DOHH2 (cell line): Measurements from ENCODE around the gene SAT1.

Source experiments
- H3F3A ChIP-seq: fragments of 200-600 bp; sonication (generic), shearing (Covaris generic); 2 replicates; pipeline ENCODE4 v1.6.0; 2016; ENCODE audit warnings: antibody characterized with exemption, mild to moderate bottlenecking; ENCODE audit not compliant: control insufficient read depth, insufficient read depth
- H3K27ac ChIP-seq: fragments of 200-600 bp; sonication (generic); 2 replicates; pipeline ENCODE4 v1.5.1; 2014; ENCODE audit warnings: low read depth, mild to moderate bottlenecking, low read length, moderate library complexity
- H3K27me3 ChIP-seq: fragments of 200-600 bp; sonication (generic); 2 replicates; pipeline ENCODE4 v1.6.1; 2014; ENCODE audit warnings: mild to moderate bottlenecking, low read length, mixed read lengths; ENCODE audit not compliant: control insufficient read depth
- H3K36me3 ChIP-seq: fragments of 200-600 bp; sonication (generic); 2 replicates; pipeline ENCODE4 v1.6.1; 2014; ENCODE audit warnings: mild to moderate bottlenecking, low read length, moderate library complexity, mixed read lengths; ENCODE audit not compliant: control insufficient read depth
- H3K4me1 ChIP-seq: fragments of 200-600 bp; sonication (generic); 2 replicates; pipeline ENCODE4 v1.6.1; 2014; ENCODE audit warnings: mild to moderate bottlenecking, low read length, mixed read lengths; ENCODE audit not compliant: control insufficient read depth
- H3K4me2 ChIP-seq: fragments of 200-600 bp; sonication (generic); 2 replicates; pipeline ENCODE4 v1.6.0; 2014; ENCODE audit warnings: mild to moderate bottlenecking, low read length, moderate library complexity
- H3K4me3 ChIP-seq: fragments of 200-600 bp; sonication (generic); 2 replicates; pipeline ENCODE4 v1.5.1; 2014; ENCODE audit warnings: mild to moderate bottlenecking, low read length, mixed read lengths
- H3K79me2 ChIP-seq: fragments of 200-600 bp; sonication (generic); 2 replicates; pipeline ENCODE4 v1.6.1; 2014; ENCODE audit warnings: mild to moderate bottlenecking, low read length, mixed read lengths; ENCODE audit not compliant: control insufficient read depth
- H3K9me2 ChIP-seq: fragments of 200-600 bp; sonication (generic); replicated peaks from 2 replicates; pipeline ENCODE4 v1.6.1; 2014; ENCODE audit warnings: mild to moderate bottlenecking, low read length, mixed read lengths; ENCODE audit not compliant: control insufficient read depth
- H3K9me3 ChIP-seq: fragments of 200-600 bp; sonication (generic); 2 replicates; pipeline ENCODE4 v1.6.1; 2014; ENCODE audit warnings: antibody characterized with exemption, low read length, mixed read lengths; ENCODE audit not compliant: control insufficient read depth, insufficient read depth
- H4K20me1 ChIP-seq: fragments of 200-600 bp; sonication (generic); 2 replicates; pipeline ENCODE4 v1.6.0; 2014; ENCODE audit warnings: low read depth, mild to moderate bottlenecking, antibody characterized with exemption, low read length, moderate library complexity; ENCODE audit not compliant: control insufficient read depth, insufficient read depth
- EZH2phosphoT487 ChIP-seq: fragments of 200-600 bp; sonication (generic); IDR thresholded peaks from 2 replicates; pipeline ENCODE4 v1.6.1; 2017; ENCODE audit warnings: borderline replicate concordance, mild to moderate bottlenecking, antibody characterized with exemption, low read length, moderate library complexity, mixed read lengths
- TF ChIP-seq, protein P1 (sequence below): fragments of 200-600 bp; sonication (generic); IDR thresholded peaks from one replicate; pipeline ENCODE4 v1.5.1; 2014; ENCODE audit warnings: antibody characterized with exemption, mild to moderate bottlenecking, low read depth, low read length; ENCODE audit not compliant: poor library complexity, severe bottlenecking

Gene SAT1

DNA sequence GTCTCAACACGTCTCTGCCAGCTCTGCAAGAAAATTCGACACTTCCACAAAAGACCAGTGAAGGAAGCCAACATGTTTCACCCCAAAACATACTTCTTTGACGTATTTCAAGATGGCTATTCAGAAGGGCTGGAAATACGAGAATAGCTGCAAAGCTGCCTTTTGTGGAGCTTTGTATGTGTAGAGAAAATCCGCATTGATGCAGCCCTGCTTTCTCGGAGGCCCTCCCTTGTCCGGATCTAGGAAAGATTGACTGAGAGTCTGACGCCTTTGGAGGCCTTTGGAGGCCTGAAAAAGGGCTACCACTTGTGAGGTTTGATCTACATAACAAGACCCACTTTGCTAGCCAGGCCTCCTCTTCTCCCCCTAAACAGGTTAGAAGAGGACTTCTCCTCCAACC is 12.2 kb downstream of the SAT1 start:
- no peak overlapping the region for H3K27ac ChIP-seq
- no peaks in the 10 kb centered on the region for H3K79me2 ChIP-seq
- no peaks in the 10 kb centered on the region for H3K9me3 ChIP-seq
- H3K4me1 ChIP-seq = no peaks in the 10 kb centered on the region
- no peaks in the 10 kb centered on the region for H3K9me2 ChIP-seq
- no peaks in the 10 kb centered on the region for H4K20me1 ChIP-seq
- no peak overlapping the region for H3K4me2 ChIP-seq
- no peak overlapping the region for H3K4me3 ChIP-seq
- H3K27me3 ChIP-seq = no peaks in the 10 kb centered on the region
- no peaks in the 10 kb centered on the region for H3F3A ChIP-seq
- no peaks in the 10 kb centered on the region for H3K36me3 ChIP-seq
- TF ChIP-seq EZH2phosphoT487 = no peak
- TF ChIP-seq, protein P1, sequence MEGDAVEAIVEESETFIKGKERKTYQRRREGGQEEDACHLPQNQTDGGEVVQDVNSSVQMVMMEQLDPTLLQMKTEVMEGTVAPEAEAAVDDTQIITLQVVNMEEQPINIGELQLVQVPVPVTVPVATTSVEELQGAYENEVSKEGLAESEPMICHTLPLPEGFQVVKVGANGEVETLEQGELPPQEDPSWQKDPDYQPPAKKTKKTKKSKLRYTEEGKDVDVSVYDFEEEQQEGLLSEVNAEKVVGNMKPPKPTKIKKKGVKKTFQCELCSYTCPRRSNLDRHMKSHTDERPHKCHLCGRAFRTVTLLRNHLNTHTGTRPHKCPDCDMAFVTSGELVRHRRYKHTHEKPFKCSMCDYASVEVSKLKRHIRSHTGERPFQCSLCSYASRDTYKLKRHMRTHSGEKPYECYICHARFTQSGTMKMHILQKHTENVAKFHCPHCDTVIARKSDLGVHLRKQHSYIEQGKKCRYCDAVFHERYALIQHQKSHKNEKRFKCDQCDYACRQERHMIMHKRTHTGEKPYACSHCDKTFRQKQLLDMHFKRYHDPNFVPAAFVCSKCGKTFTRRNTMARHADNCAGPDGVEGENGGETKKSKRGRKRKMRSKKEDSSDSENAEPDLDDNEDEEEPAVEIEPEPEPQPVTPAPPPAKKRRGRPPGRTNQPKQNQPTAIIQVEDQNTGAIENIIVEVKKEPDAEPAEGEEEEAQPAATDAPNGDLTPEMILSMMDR = no peak

DNA sequence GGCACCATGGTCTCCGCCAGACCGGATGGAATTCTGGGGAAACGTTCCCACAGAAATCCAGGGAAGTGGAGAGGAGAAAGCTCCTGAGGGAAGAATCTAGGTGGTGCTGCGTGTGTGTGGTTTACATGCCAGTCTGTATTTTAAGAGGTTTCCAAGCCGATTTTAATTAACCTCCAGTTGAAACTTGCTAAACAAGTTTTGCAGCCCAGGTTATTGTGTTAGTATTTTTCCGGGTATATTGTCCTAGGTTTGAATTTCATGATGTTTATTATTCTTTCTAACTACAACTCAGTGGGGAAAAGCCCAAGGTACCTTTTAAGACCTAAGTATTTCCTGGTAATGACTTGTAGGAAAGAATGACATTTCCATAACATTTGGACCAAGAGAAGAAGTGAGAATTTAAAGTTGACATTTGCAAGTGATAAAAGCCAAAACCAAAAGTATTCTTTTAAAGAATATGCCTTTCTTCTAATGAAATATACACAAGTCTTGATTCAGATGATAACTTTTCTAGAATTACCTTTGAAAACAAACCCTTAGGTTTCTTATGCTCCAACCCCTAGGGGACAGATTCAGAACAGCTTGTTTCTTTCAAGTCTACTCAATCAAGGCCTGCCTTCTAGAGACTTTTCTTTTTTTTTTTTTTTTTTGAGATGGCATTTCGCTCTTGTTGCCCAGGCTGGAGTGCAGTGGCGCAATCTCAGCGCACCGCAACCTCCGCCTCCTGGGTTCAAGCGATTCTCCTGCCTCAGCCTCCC is 14.6 kb downstream of the SAT1 start:
- no peaks in the 10 kb centered on the region for H3K9me2 ChIP-seq
- H3K4me2 ChIP-seq = no peak overlapping the region
- no peaks in the 10 kb centered on the region for H3F3A ChIP-seq
- H4K20me1 ChIP-seq = no peaks in the 10 kb centered on the region
- H3K4me3 ChIP-seq = no peak overlapping the region
- H3K4me1 ChIP-seq = peaks cover 5% of the 10 kb centered on the region
- no peak overlapping the region for H3K27ac ChIP-seq
- no peaks in the 10 kb centered on the region for H3K79me2 ChIP-seq
- TF ChIP-seq EZH2phosphoT487 = no peak
- TF ChIP-seq, protein P1 = no peak
- no peaks in the 10 kb centered on the region for H3K36me3 ChIP-seq
- no peaks in the 10 kb centered on the region for H3K9me3 ChIP-seq
- no peaks in the 10 kb centered on the region for H3K27me3 ChIP-seq

DNA sequence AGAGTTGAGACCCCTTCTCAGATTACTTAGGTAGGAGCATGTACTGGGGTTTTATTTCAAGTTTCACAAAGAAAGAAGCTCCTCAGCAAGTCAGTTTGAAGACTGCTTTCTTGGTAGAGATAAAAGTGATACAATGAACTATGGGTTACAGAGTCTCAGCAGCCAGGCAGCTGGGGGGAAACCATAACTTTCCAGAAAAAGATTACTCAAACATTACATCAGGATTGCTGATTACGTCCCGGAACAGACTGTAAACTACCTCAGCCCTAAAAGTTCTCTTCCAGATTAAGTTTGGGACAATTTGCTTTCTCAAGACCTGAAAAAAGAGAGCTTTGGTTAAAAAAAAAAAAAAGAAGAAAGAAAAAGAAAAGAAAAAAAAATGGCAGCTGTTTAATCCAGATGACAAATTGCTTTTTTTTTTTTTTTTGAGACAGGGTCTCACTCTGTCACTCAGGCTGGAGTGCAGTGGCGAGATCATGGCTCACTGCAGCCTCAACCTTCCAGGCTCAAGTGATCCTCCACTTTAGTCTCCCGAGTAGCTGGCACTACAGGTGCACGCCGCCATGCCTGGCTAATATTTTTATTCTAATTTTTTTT is 16.6 kb downstream of the SAT1 start:
- Histone ChIP-seq H3K4me3 (no peak overlapping the region), H3K9me2 (no peaks in the 10 kb centered on the region), H3K4me2 (no peak overlapping the region), H3K27ac (no peak overlapping the region), H3F3A (no peaks in the 10 kb centered on the region), H3K79me2 (no peaks in the 10 kb centered on the region), H4K20me1 (no peaks in the 10 kb centered on the region), H3K27me3 (no peaks in the 10 kb centered on the region), H3K9me3 (no peaks in the 10 kb centered on the region), H3K36me3 (no peaks in the 10 kb centered on the region), H3K4me1 (peaks cover 7% of the 10 kb centered on the region)
- no peak for TF ChIP-seq EZH2phosphoT487
- TF ChIP-seq, protein P1 = no peak
